Subcutaneous abdominal adipose tissue (tissue), 5 donors: ENCODE data around the gene LYAR.

Source experiments
- H3K27ac ChIP-seq: one replicate; pipeline ENCODE4 v1.7.0; 2013; ENCODE audit warnings: low read depth, mild to moderate bottlenecking, inconsistent platforms, low read length, moderate library complexity
- H3K27me3 ChIP-seq, 5 donors: one replicate each; pipeline ENCODE4 v1.7.0; 2013; ENCODE audit warnings: low read length in 5 of 5, inconsistent platforms in 1 of 5; ENCODE audit not compliant: control insufficient read depth in 5 of 5, insufficient read depth in 4 of 5
- H3K36me3 ChIP-seq, 5 donors: one replicate each; pipeline ENCODE4 v1.7.0; 2013; ENCODE audit warnings: low read length in 5 of 5; ENCODE audit not compliant: control insufficient read depth in 5 of 5, insufficient read depth in 5 of 5
- H3K4me1 ChIP-seq, 5 donors: one replicate each; pipeline ENCODE4 v1.7.0; 2013; ENCODE audit warnings: low read length in 5 of 5, mild to moderate bottlenecking in 3 of 5, moderate library complexity in 1 of 5; ENCODE audit not compliant: control insufficient read depth in 5 of 5, insufficient read depth in 5 of 5
- H3K4me3 ChIP-seq, 5 donors: one replicate each; pipeline ENCODE4 v1.7.0; 2013; ENCODE audit warnings: low read length in 5 of 5, low read depth in 1 of 5
- H3K9ac ChIP-seq, 5 donors: one replicate each; pipeline ENCODE4 v1.7.0; 2013; ENCODE audit warnings: low read length in 5 of 5, mild to moderate bottlenecking in 4 of 5, moderate library complexity in 3 of 5
- H3K9me3 ChIP-seq, 5 donors: one replicate each; pipeline ENCODE4 v1.7.0; 2013; ENCODE audit warnings: low read length in 5 of 5; ENCODE audit not compliant: control insufficient read depth in 5 of 5
- donor health status: healthy.
- donor health status: healthy.
- donor health status: healthy.
- donor health status: healthy.
- donor health status: healthy.

LYAR gene

DNA sequence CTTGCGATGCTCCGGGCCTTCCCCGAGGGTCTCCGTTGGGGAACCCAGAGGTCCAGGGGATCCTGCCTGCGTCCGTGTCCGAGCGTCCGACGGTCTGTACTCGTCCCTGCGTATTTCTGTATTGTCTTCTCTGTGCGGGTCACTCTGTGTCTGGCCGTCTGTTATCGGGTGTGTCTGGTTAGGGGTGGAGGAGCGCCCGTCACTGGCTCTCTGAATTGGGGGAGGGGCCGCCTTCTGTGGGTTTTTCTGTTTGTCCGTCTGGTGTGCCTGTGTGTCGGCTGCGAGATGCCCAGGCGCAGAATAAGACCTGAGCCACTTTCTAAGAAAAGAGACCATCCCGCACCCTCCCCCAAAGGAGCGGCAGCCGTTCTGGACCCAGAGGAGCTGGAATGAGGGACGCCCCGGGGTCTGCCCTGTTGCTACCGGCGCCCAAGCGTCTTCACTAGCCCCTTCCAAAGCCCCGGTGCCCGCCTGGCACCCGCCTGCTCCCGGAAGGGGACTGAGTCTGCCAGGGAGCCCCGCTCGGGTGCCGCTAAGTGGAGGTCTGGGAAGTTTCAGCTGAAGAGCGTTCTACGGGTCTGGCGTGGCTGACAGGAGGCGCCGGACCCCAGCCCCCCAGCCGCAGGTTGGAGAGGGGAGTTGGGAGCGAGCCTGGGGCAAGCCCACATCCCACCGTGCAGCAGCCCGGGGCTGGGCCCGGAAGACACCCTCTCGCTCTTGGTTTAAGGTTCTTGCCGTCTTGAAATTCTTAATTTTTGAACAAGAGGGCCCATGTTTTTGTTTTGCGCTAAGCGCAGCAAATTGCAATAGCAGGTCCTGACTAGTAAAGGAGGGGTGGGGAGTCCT is 62.2 kb downstream of the LYAR start:
- H3K9me3 ChIP-seq, result no peaks in the 10 kb centered on the region
- H3K4me3 ChIP-seq, result no peak overlapping the region
- no peak overlapping the region for H3K27ac ChIP-seq
- H3K4me1 ChIP-seq, result no peaks in the 10 kb centered on the region
- H3K27me3 ChIP-seq, result peaks cover 5 to 44% (median 30%) of the 10 kb centered on the region in 5 donors
- H3K36me3 ChIP-seq, result no peaks in the 10 kb centered on the region
- no peak overlapping the region for H3K9ac ChIP-seq

DNA sequence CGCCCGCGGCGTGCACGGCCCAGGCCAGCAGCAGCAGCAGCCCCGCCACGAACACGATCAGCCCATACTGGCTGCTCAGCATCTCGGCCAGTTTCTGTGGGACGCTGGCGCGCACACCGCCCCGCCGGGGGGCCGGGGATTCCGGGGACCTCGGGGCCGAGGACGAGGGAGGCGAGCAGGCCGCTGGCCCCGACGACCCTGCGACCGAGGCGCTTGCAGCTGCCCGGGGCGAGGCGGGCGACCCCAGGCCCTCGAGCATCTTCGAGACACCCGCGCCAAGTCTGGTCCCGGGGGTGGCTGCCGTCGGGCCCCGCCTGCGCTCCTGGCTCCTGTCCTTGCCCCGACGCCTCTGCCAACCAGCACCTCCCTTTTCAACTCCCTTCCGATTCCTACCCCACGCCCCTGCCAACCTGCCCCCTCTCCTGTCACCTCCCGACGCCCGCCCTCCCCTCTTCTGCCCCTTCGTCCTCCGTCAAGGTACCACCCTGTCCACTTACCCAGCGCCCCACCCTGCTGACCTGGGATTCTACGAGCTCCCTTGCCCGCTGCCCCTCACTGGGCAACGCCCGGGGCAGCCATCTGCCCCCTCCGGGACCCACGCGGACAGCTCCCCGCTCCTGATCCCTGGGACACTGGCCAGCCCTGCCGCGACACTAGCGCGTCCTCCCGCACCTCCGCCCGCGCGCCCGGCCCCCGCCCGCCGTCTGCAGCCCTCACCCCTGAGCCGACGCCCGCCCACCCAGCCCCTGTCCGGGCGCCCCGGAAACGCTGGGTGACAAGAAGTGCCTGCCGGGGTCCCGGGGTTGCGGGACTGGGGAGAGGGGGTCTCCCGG is 63.1 kb downstream of the LYAR start, which contains the start of gene OTOP1:
OTOP1 (minus strand) TSS at position 324 of the 833 bp plus-strand sequence; CDS start at position 259, 65 bp downstream.
- peaks cover 5 to 46% (median 32%) of the 10 kb centered on the region in 5 donors for H3K27me3 ChIP-seq
- no peaks in the 10 kb centered on the region for H3K4me1 ChIP-seq

DNA sequence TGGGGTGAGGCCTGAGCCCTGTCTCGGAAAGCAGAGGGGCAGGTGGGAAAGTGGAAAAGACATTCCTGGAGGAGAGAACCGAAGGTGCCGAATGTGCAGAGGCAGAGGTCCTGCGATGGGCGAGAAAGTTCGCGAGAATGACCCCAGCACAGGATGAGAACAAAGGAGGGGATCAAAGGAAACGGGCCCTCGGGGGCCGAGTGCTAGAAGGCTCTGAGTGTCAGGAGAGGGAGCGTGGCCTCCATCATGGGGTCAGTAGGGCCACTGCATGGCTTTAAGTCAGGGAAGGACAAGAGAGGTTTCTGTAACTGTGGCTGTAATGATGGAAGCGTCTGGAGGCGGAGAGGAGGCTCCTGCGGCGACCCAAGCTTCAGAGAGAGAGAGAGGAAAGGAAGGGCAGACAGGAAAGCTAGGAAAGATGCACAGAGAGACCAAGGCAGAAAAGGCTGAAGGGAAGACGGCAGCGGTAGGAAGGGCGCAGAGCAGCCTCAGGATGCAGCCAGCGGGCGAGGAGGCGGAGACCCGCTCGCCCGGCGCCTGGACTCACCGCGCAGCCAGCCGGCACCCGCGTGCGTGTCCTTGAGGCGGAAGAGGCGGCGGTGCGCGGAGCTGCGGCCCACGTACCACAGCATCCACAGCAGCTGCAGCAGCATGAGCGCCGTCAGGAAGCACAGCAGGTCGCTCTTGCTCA is 63.9 kb downstream of the LYAR start:
- no peak overlapping the region for H3K27ac ChIP-seq
- H3K4me1 ChIP-seq, result no peaks in the 10 kb centered on the region
- no peak overlapping the region for H3K9ac ChIP-seq
- H3K4me3 ChIP-seq, result no peak overlapping the region
- no peaks in the 10 kb centered on the region for H3K9me3 ChIP-seq
- H3K27me3 ChIP-seq, result peaks cover 5 to 48% (median 34%) of the 10 kb centered on the region in 5 donors
- H3K36me3 ChIP-seq, result no peaks in the 10 kb centered on the region

More for the DNA sequence above, 63.1 kb downstream of the LYAR start, which contains the start of gene OTOP1:
- Histone ChIP-seq H3K4me3 (no peak within 1 kb of the TSS), H3K9me3 (no peaks in the 10 kb centered on the region), H3K9ac (no peak within 1 kb of the TSS), H3K27ac (no peak within 1 kb of the TSS), H3K36me3 (no peaks in the 10 kb centered on the region)
